Measurements from ENCODE around the gene GPR12. TPM values are rescaled to one million over a fixed set of nuclear protein-coding genes. Genes with fewer than 3 reads are reported as not detected.

The GPR12 gene
- total RNA-seq, 1 experiment from 2014 or later = not detected

GRCh38 chr13:26786651-26787295 lies 26.2 kb upstream of the GPR12 start:
- no peak for TF ChIP-seq CTCF (IDR thresholded peaks at IDR 0.05; ENCODE audit: unreplicated experiment)
- intact Hi-C loops (cut with micrococcal nuclease; ENCODE audit: unreplicated experiment) = no loop called here
- H3K4me3 Mint-ChIP-seq (ENCODE audit: low read depth, unreplicated experiment) = no peak overlapping the region
- no peak overlapping the region for H3K27ac Mint-ChIP-seq (ENCODE audit: unreplicated experiment)
- no peaks in the 10 kb centered on the region for H3K4me1 Mint-ChIP-seq (ENCODE audit: low read depth, unreplicated experiment)
- peaks cover 60% of the 10 kb centered on the region for H3K27me3 Mint-ChIP-seq (ENCODE audit: unreplicated experiment)
- DNase-seq = no peak
- H3K9me3 Mint-ChIP-seq (ENCODE audit: low read depth, unreplicated experiment) = no peaks in the 10 kb centered on the region
- H3K36me3 Mint-ChIP-seq (ENCODE audit: insufficient read depth, unreplicated experiment) = no peaks in the 10 kb centered on the region
- no TSS peak for BruUV-seq (replicated peaks)
- CTCF ChIA-PET = no interaction called here

GRCh38 chr13:26785838-26786630 lies 25.4 kb upstream of the GPR12 start:
- Mint-ChIP-seq H3K27ac (ENCODE audit: unreplicated experiment) (no peak overlapping the region), H3K36me3 (ENCODE audit: insufficient read depth, unreplicated experiment) (no peaks in the 10 kb centered on the region), H3K4me3 (ENCODE audit: low read depth, unreplicated experiment) (no peak overlapping the region), H3K4me1 (ENCODE audit: low read depth, unreplicated experiment) (no peaks in the 10 kb centered on the region), H3K9me3 (ENCODE audit: low read depth, unreplicated experiment) (no peaks in the 10 kb centered on the region), H3K27me3 (ENCODE audit: unreplicated experiment) (peaks cover 60% of the 10 kb centered on the region)
- TF ChIP-seq CTCF (IDR thresholded peaks at IDR 0.05; ENCODE audit: unreplicated experiment) = no peak
- peak; percentile 2 for DNase-seq
- intact Hi-C loops (cut with micrococcal nuclease; ENCODE audit: unreplicated experiment) = no loop called here
- CTCF ChIA-PET = no interaction called here
- BruUV-seq (replicated peaks) = no TSS peak

- BruUV-seq (replicated peaks) = no TSS peak
- no peaks in the 10 kb centered on the region for H3K36me3 Mint-ChIP-seq (ENCODE audit: insufficient read depth, unreplicated experiment)
- no peak for TF ChIP-seq CTCF (IDR thresholded peaks at IDR 0.05; ENCODE audit: unreplicated experiment)
- no peak overlapping the region for H3K27ac Mint-ChIP-seq (ENCODE audit: unreplicated experiment)
- intact Hi-C loops (cut with micrococcal nuclease; ENCODE audit: unreplicated experiment) = no loop called here
- no peak overlapping the region for H3K4me3 Mint-ChIP-seq (ENCODE audit: low read depth, unreplicated experiment)
- CTCF ChIA-PET = no interaction called here
- H3K9me3 Mint-ChIP-seq (ENCODE audit: low read depth, unreplicated experiment) = no peaks in the 10 kb centered on the region
- H3K4me1 Mint-ChIP-seq (ENCODE audit: low read depth, unreplicated experiment) = no peaks in the 10 kb centered on the region
- DNase-seq = no peak
- H3K27me3 Mint-ChIP-seq (ENCODE audit: unreplicated experiment) = peaks cover 67% of the 10 kb centered on the region
Measured at GRCh38 chr13:26784704-26785639, 24.4 kb upstream of the GPR12 start.

- Mint-ChIP-seq H3K36me3 (ENCODE audit: insufficient read depth, unreplicated experiment) (no peaks in the 10 kb centered on the region), H3K27ac (ENCODE audit: unreplicated experiment) (no peak overlapping the region), H3K27me3 (ENCODE audit: unreplicated experiment) (peaks cover 66% of the 10 kb centered on the region), H3K9me3 (ENCODE audit: low read depth, unreplicated experiment) (no peaks in the 10 kb centered on the region), H3K4me3 (ENCODE audit: low read depth, unreplicated experiment) (no peak overlapping the region), H3K4me1 (ENCODE audit: low read depth, unreplicated experiment) (no peaks in the 10 kb centered on the region)
- no TSS peak for BruUV-seq (replicated peaks)
- intact Hi-C loops (cut with micrococcal nuclease; ENCODE audit: unreplicated experiment) = no loop called here
- no peak for TF ChIP-seq CTCF (IDR thresholded peaks at IDR 0.05; ENCODE audit: unreplicated experiment)
- CTCF ChIA-PET = no interaction called here
- no peak for DNase-seq
Measured at GRCh38 chr13:26780411-26780810, 19.8 kb upstream of the GPR12 start.

Data from Calu3 (cell line).